Activated CD4-positive, alpha-beta memory T cell treated with anti-CD3 and anti-CD28 coated beads, Interleukin-2, amount 10 ng/mL, durations not matched to agents 7 days and 5 days (primary cell): ENCODE data around the gene FOXP4. TPM values are rescaled to one million over a fixed set of nuclear protein-coding genes. Genes with fewer than 3 reads are reported as not detected.

Source experiments
- CTCF ChIA-PET: fragments of 350-600 bp; sonication (Branson Sonifier 250); formaldehyde crosslinking; loops from one replicate; lab custom pipeline; 2021; ENCODE audit warnings: antibody characterized with exemption, inconsistent platforms; lab: Charles Lee
- POLR2A ChIA-PET: fragments of 350-600 bp; sonication (Branson Sonifier 250); formaldehyde crosslinking; loops from one replicate; lab custom pipeline; 2021; ENCODE audit warnings: antibody characterized with exemption; lab: Charles Lee
- DNase-seq: peaks from one replicate; pipeline ENCODE4 v3.0.0-alpha.2; 2020
- H3K27ac Mint-ChIP-seq: one replicate; pipeline ENCODE4 v1.8.0; 2021; ENCODE audit warnings: mild to moderate bottlenecking, mixed read lengths
- H3K27me3 Mint-ChIP-seq: one replicate; pipeline ENCODE4 v1.8.0; 2021; ENCODE audit warnings: mixed read lengths
- H3K36me3 Mint-ChIP-seq: one replicate; pipeline ENCODE4 v1.8.0; 2021; ENCODE audit warnings: low read depth, mixed read lengths
- H3K4me1 Mint-ChIP-seq: one replicate; pipeline ENCODE4 v1.8.0; 2021; ENCODE audit warnings: mixed read lengths
- H3K4me3 Mint-ChIP-seq: one replicate; pipeline ENCODE4 v1.8.0; 2021; ENCODE audit warnings: mild to moderate bottlenecking, mixed read lengths
- H3K9me3 Mint-ChIP-seq: one replicate; pipeline ENCODE4 v1.8.0; 2021; ENCODE audit warnings: mixed read lengths
- total RNA-seq, 2 experiments: library from RNA; stranded (reverse); gene quantifications; one replicate each; pipeline ENCODE4 v1.2.3, GENCODE V29; 2021

FOXP4 gene
- total RNA-seq, 2 experiments from 2014 or later: 7.9 to 8.5 TPM

DNA sequence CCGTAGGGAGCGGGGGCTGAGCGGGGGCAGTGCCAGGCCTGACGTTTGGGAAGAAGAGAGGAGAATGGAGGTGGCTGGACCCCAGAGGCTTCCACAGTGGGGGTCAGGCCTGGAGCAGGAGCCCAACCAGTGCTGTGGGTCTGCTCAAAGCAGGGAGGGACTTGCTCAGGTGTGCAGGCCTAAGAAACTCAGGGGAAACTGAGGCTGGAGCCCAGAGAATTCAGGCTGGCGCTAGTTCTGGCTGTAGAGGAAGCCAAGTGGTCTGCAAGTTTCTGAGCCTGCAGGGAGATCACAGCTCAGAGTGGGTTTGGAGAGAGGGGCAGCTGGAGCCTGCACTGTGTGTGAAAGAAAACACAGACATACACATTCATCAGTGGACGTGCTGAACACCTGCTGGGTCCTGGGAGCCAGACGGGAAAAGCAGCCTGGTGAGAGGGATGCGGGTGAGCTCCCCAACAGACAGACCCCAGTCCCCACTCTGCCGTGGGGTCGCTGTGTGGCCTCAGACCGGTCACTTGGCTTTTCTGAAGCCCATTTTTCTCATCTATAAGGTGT, 17.7 kb upstream of the FOXP4 start:
- no peak for DNase-seq
- H3K4me1 Mint-ChIP-seq: peaks cover 19% of the 10 kb centered on the region
- H3K9me3 Mint-ChIP-seq: no peaks in the 10 kb centered on the region
- no peak overlapping the region for H3K27ac Mint-ChIP-seq
- ChIA-PET CTCF (interaction anchor here (1.4 kb wide), 1 partner anchor 104 kb away, joined by 3 read pairs; no protein-coding TSS in a partner anchor), POLR2A (no interaction called here)
- H3K36me3 Mint-ChIP-seq: no peaks in the 10 kb centered on the region
- H3K27me3 Mint-ChIP-seq: peaks cover 49% of the 10 kb centered on the region
- H3K4me3 Mint-ChIP-seq: no peak overlapping the region

DNA sequence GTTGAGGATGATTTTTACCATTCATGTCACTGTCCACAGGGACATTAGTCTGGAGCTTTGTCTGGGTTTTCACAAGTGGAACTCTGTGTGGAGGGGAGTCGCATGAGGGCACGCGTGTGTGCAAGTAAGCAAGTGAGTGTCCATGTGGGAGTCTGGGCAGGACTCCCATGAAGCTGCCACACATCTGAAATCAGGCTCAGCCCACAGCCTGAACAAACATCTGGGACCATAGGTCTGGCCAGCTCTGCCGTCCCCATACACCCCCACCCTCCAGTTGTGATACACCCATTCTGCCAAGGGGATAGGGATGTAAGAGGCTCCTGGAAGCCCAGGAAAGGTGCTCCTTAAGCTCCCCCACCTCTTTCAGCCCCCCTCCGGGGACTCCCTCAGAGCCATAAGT, 17.1 kb upstream of the FOXP4 start:
- ChIA-PET POLR2A (no interaction called here), CTCF (interaction anchor here (1.4 kb wide), 1 partner anchor 105 kb away, joined by 3 read pairs; no protein-coding TSS in a partner anchor)
- DNase-seq: no peak
- Mint-ChIP-seq H3K9me3 (no peaks in the 10 kb centered on the region), H3K27me3 (peaks cover 51% of the 10 kb centered on the region), H3K4me1 (peaks cover 19% of the 10 kb centered on the region), H3K36me3 (no peaks in the 10 kb centered on the region), H3K27ac (no peak overlapping the region), H3K4me3 (no peak overlapping the region)

DNA sequence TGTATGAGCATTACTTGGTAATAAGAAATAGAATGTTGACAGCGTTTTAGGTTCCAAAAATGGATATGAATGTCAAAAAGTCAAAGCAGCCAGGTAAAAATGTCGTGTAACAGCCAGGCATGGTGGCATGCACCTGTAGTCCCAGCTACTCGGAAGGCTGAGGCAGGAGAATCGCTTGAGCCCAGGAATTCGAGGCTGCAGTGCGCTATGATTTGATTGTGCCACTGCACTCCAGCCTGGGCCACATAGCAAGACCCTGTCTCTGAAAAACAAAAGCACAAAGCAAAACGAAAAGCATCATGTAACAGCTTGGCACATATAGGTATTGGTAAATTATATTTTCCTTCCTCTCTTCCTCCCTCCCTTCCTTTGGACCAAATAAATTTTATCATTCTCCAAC, 16.2 kb upstream of the FOXP4 start:
- peaks cover 19% of the 10 kb centered on the region for H3K4me1 Mint-ChIP-seq
- CTCF ChIA-PET: interaction anchor here (1.4 kb wide), 1 partner anchor 106 kb away, joined by 3 read pairs; no protein-coding TSS in a partner anchor
- no peaks in the 10 kb centered on the region for H3K36me3 Mint-ChIP-seq
- peaks cover 52% of the 10 kb centered on the region for H3K27me3 Mint-ChIP-seq
- no peak for DNase-seq
- H3K27ac Mint-ChIP-seq: no peak overlapping the region
- no peak overlapping the region for H3K4me3 Mint-ChIP-seq
- POLR2A ChIA-PET: no interaction called here
- H3K9me3 Mint-ChIP-seq: no peaks in the 10 kb centered on the region

DNA sequence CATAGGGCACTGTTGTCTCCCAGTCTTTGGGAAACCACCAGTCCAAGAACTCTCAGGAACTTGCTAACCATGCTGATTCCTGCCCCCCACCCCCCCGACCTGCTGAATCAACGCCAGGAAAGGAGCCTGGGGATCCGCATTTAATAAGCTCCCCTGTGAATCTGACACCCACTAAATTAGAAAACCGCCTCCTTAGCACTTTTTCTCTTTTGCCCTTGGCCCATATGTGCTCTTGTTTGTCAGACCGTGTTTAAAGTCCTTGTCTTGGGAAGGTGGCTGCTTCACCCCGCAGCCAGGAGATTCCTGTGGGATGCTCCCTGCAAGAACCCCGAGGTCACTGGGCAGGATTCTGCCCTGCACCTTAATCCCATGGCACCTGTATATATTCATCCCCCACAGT, 15.7 kb upstream of the FOXP4 start:
- ChIA-PET POLR2A (no interaction called here), CTCF (no interaction called here)
- H3K4me1 Mint-ChIP-seq: peaks cover 19% of the 10 kb centered on the region
- no peak overlapping the region for H3K4me3 Mint-ChIP-seq
- no peak for DNase-seq
- no peaks in the 10 kb centered on the region for H3K9me3 Mint-ChIP-seq
- H3K27me3 Mint-ChIP-seq: peaks cover 56% of the 10 kb centered on the region
- H3K27ac Mint-ChIP-seq: no peak overlapping the region
- no peaks in the 10 kb centered on the region for H3K36me3 Mint-ChIP-seq

DNA sequence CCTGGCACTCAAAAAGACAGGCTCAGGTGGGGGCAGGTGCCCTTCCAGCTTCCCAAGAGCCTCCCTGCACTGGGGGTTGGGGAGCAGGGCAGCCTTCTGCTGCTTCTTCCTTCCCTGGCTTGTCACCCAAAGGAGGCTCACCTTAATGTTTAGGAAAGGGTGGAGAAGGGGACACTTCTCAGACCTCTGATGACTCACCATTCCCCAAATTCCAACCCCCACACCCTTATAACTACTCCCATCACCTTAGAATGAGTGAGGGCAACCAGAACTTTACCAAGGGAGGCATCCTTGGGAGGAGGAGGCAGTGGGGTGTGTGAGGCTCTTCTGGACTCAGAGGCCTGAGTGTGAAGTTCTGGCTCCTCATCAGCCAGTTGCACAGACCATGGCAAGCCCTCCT, 15.2 kb upstream of the FOXP4 start:
- no peak for DNase-seq
- Mint-ChIP-seq H3K4me1 (peaks cover 19% of the 10 kb centered on the region), H3K27ac (no peak overlapping the region), H3K4me3 (no peak overlapping the region), H3K36me3 (no peaks in the 10 kb centered on the region), H3K27me3 (peaks cover 58% of the 10 kb centered on the region), H3K9me3 (no peaks in the 10 kb centered on the region)
- ChIA-PET POLR2A (no interaction called here), CTCF (no interaction called here)

DNA sequence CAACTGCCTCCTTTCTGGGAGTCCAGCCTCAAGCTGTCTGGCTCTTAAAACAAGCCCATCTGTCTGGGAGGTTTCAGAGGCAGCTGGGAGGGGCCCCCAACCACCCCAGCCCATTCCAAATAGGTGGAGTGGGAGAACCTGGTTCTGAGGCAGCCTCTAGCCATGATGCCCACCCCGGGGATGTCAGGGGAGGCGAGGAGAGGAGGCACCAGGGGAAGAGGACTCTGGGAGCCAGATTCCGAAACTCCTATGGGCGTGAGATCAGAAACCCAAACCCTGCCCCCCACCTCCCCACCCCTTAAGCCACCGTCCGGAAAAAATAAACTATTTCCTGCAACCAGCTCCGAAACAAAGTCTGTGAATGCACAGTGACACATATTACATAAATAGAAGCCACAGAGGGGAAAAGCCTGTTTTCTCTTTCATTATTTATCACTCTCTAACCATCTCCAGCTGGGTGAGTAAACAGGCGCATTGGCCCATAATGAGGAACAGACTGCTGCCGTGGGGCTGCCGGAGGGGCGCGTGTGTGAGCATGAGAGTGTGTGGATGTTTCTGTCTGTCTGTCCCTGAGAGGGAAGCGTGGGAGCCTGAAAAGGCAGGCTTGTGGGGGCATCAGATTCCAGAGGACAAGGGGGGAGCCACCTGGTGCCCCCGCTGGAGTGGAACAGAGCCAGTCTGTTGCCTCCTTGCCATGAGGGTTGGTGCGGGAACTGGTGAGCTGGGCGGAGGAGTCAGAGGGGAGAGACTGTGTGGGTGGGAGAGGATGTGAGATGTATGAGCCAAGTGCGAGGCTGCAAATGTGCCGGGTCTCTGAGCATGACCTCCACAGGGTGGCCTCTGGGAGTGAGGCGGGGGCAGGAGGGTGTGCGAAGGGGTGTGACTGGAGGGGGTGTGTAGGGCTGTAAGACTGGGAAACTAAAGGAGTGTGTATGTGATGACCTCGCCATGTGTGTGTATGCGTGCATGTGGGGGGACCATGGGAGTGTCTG, 14.3 kb upstream of the FOXP4 start:
- peak; percentile 64 for DNase-seq
- H3K9me3 Mint-ChIP-seq: no peaks in the 10 kb centered on the region
- H3K36me3 Mint-ChIP-seq: no peaks in the 10 kb centered on the region
- H3K4me1 Mint-ChIP-seq: peaks cover 19% of the 10 kb centered on the region
- ChIA-PET CTCF (interaction anchor here (0.6 to 0.9 kb wide), 2 partner anchors 151 to 286 kb away, joined by 3 to 4 read pairs; no protein-coding TSS in a partner anchor), POLR2A (interaction anchor here (0.7 to 0.9 kb wide), 3 partner anchors 8 to 16 kb away, joined by 3 read pairs; no protein-coding TSS in a partner anchor)
- peak overlapping the region; percentile 54 for H3K4me3 Mint-ChIP-seq
- peak overlapping the region; percentile 63 for H3K27ac Mint-ChIP-seq
- peaks cover 64% of the 10 kb centered on the region for H3K27me3 Mint-ChIP-seq

DNA sequence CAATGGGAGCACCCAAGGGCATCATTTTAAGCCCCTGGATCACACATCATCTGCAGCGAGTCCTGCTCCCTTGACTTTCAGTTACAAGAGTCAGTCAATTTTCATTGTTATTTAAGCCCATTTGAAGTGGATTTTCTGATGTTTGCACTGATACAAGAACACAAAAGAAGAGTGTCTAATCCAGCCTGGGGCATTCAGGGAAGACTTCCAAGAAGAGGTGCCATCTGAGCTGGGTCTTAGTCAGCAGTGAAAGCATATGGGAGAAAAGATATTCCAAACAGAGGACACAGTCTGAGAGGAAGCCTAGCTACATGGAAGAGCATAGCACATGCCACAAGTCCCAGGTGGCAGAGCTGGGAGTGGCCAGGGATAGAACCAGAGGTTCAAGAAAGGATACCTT, 10.4 kb upstream of the FOXP4 start:
- H3K4me3 Mint-ChIP-seq: no peak overlapping the region
- DNase-seq: no peak
- H3K9me3 Mint-ChIP-seq: no peaks in the 10 kb centered on the region
- ChIA-PET POLR2A (no interaction called here), CTCF (no interaction called here)
- H3K27me3 Mint-ChIP-seq: peaks cover 55% of the 10 kb centered on the region
- H3K36me3 Mint-ChIP-seq: no peaks in the 10 kb centered on the region
- H3K27ac Mint-ChIP-seq: no peak overlapping the region
- H3K4me1 Mint-ChIP-seq: peaks cover 19% of the 10 kb centered on the region

DNA sequence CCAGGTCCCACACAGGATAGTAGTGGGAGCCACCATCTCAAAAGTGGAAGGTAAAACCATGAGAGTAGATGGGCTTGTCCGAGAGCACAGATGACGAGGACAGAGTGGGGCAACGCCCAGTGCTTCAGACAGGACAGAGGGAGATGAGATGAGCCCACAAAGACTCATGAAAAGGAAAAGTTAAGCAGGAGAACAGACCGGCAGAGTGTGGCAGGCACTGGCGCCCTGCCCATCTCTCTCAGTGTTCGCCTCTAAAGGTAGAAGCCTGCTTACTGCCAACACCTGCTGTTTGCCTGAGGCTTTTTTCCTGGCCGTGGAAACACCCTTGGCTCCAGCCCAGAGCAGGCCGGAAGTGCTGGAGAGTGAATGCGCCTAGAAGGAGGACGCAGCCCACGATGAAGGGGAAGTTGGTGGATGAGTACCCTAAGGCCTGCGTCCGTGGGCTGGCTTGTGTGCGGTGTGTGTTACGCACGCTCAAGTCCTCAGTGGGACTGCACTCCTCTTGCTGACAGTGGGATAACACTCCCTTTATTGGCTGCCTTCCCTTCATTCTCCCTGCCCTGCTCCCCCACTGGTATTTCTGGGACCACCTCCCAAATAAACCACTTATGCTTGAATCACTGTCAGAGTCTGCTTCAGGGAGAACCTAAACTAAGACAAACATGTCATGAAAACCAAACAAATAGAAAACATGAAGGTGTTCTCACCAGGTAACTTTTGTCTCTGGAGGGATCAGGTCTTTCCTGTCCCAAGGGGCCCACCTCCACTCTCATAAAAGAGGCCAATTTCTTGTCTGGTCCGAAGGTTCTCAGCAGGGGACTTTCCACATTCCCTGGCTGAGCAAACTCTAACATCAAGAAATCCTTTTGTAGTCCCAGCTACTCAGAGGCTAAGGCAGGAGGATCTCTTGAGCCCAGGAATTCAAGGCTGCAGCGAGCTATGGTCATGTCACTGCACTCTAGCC, 9.1 kb upstream of the FOXP4 start:
- Mint-ChIP-seq H3K36me3 (no peaks in the 10 kb centered on the region), H3K27ac (no peak overlapping the region), H3K4me3 (no peak overlapping the region), H3K9me3 (no peaks in the 10 kb centered on the region), H3K4me1 (peaks cover 8% of the 10 kb centered on the region), H3K27me3 (peaks cover 55% of the 10 kb centered on the region)
- ChIA-PET CTCF (no interaction called here), POLR2A (no interaction called here)
- no peak for DNase-seq

DNA sequence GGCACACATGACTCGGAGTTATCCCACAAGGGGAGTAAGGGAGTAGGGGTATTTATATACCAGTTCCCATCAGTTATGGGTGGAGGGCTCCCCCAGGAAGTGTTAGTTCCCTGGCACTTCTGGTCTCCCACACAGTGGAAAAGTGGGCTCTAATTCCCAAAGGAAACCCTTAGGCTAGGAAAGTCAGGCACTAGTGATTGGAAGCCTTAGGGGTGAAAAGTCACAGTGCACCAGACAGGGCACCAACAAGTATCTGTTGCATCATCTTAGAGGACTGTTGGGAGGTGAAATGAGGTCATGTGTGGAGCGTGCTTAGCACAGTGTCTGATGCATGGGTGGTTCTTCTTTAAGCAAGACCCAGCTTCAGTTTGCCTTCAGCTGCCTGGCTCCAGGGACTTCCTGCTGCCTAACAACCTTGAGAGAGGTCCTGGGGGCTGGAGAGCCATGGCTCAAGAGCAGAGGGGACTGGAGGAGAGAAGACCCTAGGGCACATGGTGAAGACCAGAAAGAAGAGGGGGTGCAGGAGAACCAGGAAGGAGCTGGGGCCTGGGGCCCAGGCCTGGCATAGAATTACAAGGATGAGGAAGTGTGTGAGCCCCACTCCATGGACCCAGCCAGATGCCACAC, 7.5 kb upstream of the FOXP4 start:
- no peak for DNase-seq
- H3K36me3 Mint-ChIP-seq: no peaks in the 10 kb centered on the region
- no peak overlapping the region for H3K27ac Mint-ChIP-seq
- peaks cover 44% of the 10 kb centered on the region for H3K27me3 Mint-ChIP-seq
- ChIA-PET POLR2A (interaction anchor here (1.3 kb wide), 1 partner anchor 18 kb away, joined by 3 read pairs; no protein-coding TSS in a partner anchor), CTCF (no interaction called here)
- H3K4me3 Mint-ChIP-seq: no peak overlapping the region
- H3K9me3 Mint-ChIP-seq: no peaks in the 10 kb centered on the region
- no peaks in the 10 kb centered on the region for H3K4me1 Mint-ChIP-seq

DNA sequence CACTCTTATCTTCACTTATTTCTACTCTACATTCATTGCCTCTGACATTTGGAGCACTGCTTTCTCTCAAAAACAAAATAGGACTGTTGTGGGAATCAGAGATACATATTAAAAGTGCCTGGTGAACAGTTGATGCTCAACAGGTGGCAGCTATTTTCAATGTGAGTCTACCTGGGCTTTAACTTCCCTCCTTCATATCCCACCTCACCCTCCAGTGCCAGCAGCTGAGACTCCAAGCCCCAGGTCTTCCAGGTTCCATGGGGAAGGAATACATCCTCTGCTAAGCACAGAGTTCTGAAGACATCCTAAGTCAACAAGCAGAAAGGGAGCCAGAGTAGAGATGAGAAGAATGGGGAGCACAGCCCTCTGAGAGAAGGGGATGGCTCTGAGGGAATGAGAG, 7.0 kb upstream of the FOXP4 start:
- Mint-ChIP-seq H3K4me1 (no peaks in the 10 kb centered on the region), H3K27me3 (peaks cover 46% of the 10 kb centered on the region), H3K27ac (no peak overlapping the region), H3K36me3 (no peaks in the 10 kb centered on the region), H3K9me3 (no peaks in the 10 kb centered on the region), H3K4me3 (no peak overlapping the region)
- DNase-seq: no peak
- ChIA-PET POLR2A (interaction anchor here (1.3 kb wide), 1 partner anchor 17 kb away, joined by 3 read pairs; no protein-coding TSS in a partner anchor), CTCF (interaction anchor here (0.6 kb wide), 1 partner anchor 39 kb away, joined by 4 read pairs; no protein-coding TSS in a partner anchor)

DNA sequence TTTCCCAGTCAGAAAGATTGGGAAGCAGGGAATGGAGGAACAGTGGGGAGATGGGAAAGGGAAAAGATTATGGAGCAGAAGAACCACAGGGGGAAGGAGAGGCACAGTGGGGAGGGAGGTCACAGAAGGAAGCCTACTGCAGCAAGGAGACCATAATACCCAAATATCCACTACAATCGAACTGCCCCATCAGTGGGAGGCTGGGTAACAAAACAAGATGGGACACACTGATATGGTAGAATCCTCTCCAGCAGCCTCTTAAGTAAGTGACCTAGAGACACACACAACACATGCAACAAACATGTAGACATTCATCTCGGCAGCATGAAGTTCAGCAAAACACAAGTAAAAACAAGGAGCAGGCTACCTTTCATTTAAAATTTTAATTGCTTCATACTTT, 4.8 kb upstream of the FOXP4 start:
- H3K9me3 Mint-ChIP-seq: no peaks in the 10 kb centered on the region
- CTCF ChIA-PET: no interaction called here

DNA sequence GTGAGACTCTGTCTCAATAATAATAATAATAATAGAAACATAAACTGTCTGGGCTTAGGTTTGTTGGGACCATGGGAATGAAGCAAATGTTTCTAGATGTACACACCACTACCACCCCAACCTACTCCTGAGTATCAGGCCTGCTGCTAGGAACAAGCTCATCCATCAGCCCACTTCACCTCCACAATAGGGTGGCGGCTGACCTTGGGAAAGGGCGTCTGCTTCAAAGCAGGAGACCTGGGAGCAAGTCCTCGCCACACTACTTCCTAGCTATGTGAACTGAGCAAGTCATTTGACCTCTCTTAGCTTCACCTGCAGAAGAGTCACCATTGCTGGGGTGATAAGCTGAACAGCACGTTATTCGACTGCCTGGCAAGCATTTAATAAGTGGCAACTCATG, 3.1 kb upstream of the FOXP4 start:
- DNase-seq: no peak
- POLR2A ChIA-PET: interaction anchor here (1.1 kb wide), 1 partner anchor 11 kb away, joined by 3 read pairs; no protein-coding TSS in a partner anchor
- no peaks in the 10 kb centered on the region for H3K9me3 Mint-ChIP-seq
- CTCF ChIA-PET: no interaction called here
- H3K4me1 Mint-ChIP-seq: peaks cover 18% of the 10 kb centered on the region
- no peaks in the 10 kb centered on the region for H3K36me3 Mint-ChIP-seq
- H3K27me3 Mint-ChIP-seq: peaks cover 51% of the 10 kb centered on the region
- H3K27ac Mint-ChIP-seq: no peak overlapping the region
- no peak overlapping the region for H3K4me3 Mint-ChIP-seq

More for the DNA sequence above, 4.8 kb upstream of the FOXP4 start:
- H3K27me3 Mint-ChIP-seq: peaks cover 47% of the 10 kb centered on the region
- H3K4me1 Mint-ChIP-seq: peaks cover 10% of the 10 kb centered on the region
- no peaks in the 10 kb centered on the region for H3K36me3 Mint-ChIP-seq
- POLR2A ChIA-PET: no interaction called here
- no peak overlapping the region for H3K27ac Mint-ChIP-seq
- no peak for DNase-seq
- no peak overlapping the region for H3K4me3 Mint-ChIP-seq
